ENCODE measurements around the gene BST1. TPM values are rescaled to one million over a fixed set of nuclear protein-coding genes. Genes with fewer than 3 reads are reported as not detected.

BST1 gene
- total and polyA plus RNA-seq, 2 experiments from 2014 or later = 0.99 to 1.8 TPM

DNA sequence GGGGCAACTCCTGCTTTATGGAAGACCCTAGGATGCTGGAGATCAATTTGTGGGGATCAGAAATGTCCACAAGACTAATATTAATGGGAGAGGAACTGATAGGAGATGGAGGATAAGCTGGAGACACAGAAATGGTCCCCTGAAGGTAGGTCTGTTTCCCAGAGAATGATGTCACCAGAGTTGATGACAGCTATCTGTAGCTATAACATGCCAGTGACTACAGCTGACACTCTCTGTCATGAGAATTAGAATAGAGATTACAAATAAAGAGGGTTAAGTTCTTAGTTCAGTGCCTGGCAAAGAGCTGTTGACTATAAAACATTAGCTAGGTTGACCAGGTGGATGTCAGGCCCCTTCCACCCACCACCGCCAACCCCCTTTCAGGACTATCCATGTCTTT is 9.3 kb downstream of the BST1 start:
- H3K79me2 ChIP-seq (replicated peaks; ENCODE audit: insufficient read depth) = no peaks in the 10 kb centered on the region
- Mint-ChIP-seq H3K36me3 (ENCODE audit: low read depth) (no peaks in the 10 kb centered on the region), H3K4me3 (no peak overlapping the region), H3K27me3 (ENCODE audit: insufficient read depth, low read depth, poor library complexity) (peaks cover 2% of the 10 kb centered on the region), H3K27ac (no peak overlapping the region), H3K9me3 (no peaks in the 10 kb centered on the region), H3K4me1 (peaks cover 8% of the 10 kb centered on the region; the same call in 2 of the 3 replicates)
- ATAC-seq = no peak
- DNase-seq (ENCODE audit: low spot score) = no peak
- H3K27ac ChIP-seq (ENCODE audit: low read depth) = no peak overlapping the region
- H3F3A ChIP-seq (replicated peaks; ENCODE audit: low read depth) = no peaks in the 10 kb centered on the region
- H3K4me1 ChIP-seq (ENCODE audit: insufficient read depth) = no peaks in the 10 kb centered on the region
- no peak overlapping the region for H3K4me3 ChIP-seq
- H2AFZ ChIP-seq = no peak overlapping the region
- no peak for TF ChIP-seq NANOG (IDR thresholded peaks at IDR 0.05; ENCODE audit: borderline replicate concordance)
- TF ChIP-seq EZH2phosphoT487 (IDR thresholded peaks at IDR 0.05; ENCODE audit: unreplicated experiment) = no peak
- H3K36me3 ChIP-seq (ENCODE audit: insufficient read depth) = no peaks in the 10 kb centered on the region
- H3K4me2 ChIP-seq = no peak overlapping the region
- H3K27me3 ChIP-seq (ENCODE audit: insufficient read depth) = no peaks in the 10 kb centered on the region
- no peaks in the 10 kb centered on the region for H3K9me2 ChIP-seq (ENCODE audit: insufficient read depth)
- H4K20me1 ChIP-seq (replicated peaks; ENCODE audit: insufficient read depth) = no peaks in the 10 kb centered on the region

DNA sequence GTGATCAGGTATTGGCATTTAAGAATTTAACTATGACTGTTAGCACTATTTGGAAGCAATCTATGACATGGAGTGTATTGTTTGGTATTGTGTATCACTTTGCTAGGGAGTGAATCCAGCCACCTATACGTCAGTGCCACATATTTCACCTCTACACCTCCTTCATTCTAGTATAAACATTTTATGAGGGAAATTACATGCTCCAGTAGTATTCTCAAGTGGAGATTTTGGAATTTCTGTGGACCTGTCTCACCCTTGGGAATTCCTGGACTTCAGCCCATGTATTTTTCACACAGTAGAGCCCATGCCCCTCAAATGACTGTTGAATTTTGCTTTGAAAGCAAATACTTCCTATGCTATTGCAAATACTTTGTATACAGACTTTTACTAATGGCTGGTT is 11.3 kb downstream of the BST1 start:
- no peak overlapping the region for H3K4me2 ChIP-seq
- no peak overlapping the region for H3K27ac ChIP-seq (ENCODE audit: low read depth)
- TF ChIP-seq, protein P1, sequence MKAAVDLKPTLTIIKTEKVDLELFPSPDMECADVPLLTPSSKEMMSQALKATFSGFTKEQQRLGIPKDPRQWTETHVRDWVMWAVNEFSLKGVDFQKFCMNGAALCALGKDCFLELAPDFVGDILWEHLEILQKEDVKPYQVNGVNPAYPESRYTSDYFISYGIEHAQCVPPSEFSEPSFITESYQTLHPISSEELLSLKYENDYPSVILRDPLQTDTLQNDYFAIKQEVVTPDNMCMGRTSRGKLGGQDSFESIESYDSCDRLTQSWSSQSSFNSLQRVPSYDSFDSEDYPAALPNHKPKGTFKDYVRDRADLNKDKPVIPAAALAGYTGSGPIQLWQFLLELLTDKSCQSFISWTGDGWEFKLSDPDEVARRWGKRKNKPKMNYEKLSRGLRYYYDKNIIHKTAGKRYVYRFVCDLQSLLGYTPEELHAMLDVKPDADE (IDR thresholded peaks at IDR 0.05) = no peak
- TF ChIP-seq ZNF114 (CRISPR knock-in tag; IDR thresholded peaks at IDR 0.05) (no peak), EZH2 (IDR thresholded peaks at IDR 0.05; ENCODE audit: low read depth, unreplicated experiment) (no peak), ZNF462 (CRISPR knock-in tag; IDR thresholded peaks at IDR 0.05) (no peak), CREB1 (CRISPR knock-in tag; IDR thresholded peaks at IDR 0.05; ENCODE audit: low read depth) (no peak), EZH2phosphoT487 (IDR thresholded peaks at IDR 0.05; ENCODE audit: unreplicated experiment) (no peak), ZNF331 (CRISPR knock-in tag; IDR thresholded peaks at IDR 0.05; ENCODE audit: low read depth) (no peak), JUNB (IDR thresholded peaks at IDR 0.05; ENCODE audit: unreplicated experiment) (no peak), POLR2AphosphoS5 (IDR thresholded peaks at IDR 0.05; ENCODE audit: low read depth) (no peak), NANOG (IDR thresholded peaks at IDR 0.05; ENCODE audit: borderline replicate concordance) (no peak), STAT1 (IDR thresholded peaks at IDR 0.05; ENCODE audit: unreplicated experiment) (no peak)
- TF ChIP-seq, protein P2, sequence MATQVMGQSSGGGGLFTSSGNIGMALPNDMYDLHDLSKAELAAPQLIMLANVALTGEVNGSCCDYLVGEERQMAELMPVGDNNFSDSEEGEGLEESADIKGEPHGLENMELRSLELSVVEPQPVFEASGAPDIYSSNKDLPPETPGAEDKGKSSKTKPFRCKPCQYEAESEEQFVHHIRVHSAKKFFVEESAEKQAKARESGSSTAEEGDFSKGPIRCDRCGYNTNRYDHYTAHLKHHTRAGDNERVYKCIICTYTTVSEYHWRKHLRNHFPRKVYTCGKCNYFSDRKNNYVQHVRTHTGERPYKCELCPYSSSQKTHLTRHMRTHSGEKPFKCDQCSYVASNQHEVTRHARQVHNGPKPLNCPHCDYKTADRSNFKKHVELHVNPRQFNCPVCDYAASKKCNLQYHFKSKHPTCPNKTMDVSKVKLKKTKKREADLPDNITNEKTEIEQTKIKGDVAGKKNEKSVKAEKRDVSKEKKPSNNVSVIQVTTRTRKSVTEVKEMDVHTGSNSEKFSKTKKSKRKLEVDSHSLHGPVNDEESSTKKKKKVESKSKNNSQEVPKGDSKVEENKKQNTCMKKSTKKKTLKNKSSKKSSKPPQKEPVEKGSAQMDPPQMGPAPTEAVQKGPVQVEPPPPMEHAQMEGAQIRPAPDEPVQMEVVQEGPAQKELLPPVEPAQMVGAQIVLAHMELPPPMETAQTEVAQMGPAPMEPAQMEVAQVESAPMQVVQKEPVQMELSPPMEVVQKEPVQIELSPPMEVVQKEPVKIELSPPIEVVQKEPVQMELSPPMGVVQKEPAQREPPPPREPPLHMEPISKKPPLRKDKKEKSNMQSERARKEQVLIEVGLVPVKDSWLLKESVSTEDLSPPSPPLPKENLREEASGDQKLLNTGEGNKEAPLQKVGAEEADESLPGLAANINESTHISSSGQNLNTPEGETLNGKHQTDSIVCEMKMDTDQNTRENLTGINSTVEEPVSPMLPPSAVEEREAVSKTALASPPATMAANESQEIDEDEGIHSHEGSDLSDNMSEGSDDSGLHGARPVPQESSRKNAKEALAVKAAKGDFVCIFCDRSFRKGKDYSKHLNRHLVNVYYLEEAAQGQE (IDR thresholded peaks at IDR 0.05; ENCODE audit: unreplicated experiment) = no peak

More for the DNA sequence above, 11.3 kb downstream of the BST1 start:
- ATAC-seq = no peak
- Mint-ChIP-seq H3K9me3 (no peaks in the 10 kb centered on the region), H3K4me1 (peaks cover 8% of the 10 kb centered on the region; the same call in 2 of the 3 replicates), H3K4me3 (no peak overlapping the region), H3K36me3 (ENCODE audit: low read depth) (no peaks in the 10 kb centered on the region), H3K27me3 (ENCODE audit: insufficient read depth, low read depth, poor library complexity) (no peaks in the 10 kb centered on the region), H3K27ac (no peak overlapping the region)
- Histone ChIP-seq H3K36me3 (ENCODE audit: insufficient read depth) (no peaks in the 10 kb centered on the region), H3K27me3 (ENCODE audit: insufficient read depth) (no peaks in the 10 kb centered on the region), H3K4me1 (ENCODE audit: insufficient read depth) (no peaks in the 10 kb centered on the region), H2AFZ (no peak overlapping the region), H4K20me1 (replicated peaks; ENCODE audit: insufficient read depth) (no peaks in the 10 kb centered on the region), H3F3A (replicated peaks; ENCODE audit: low read depth) (no peaks in the 10 kb centered on the region), H3K79me2 (replicated peaks; ENCODE audit: insufficient read depth) (no peaks in the 10 kb centered on the region), H3K4me3 (no peak overlapping the region), H3K9me2 (ENCODE audit: insufficient read depth) (no peaks in the 10 kb centered on the region)
- DNase-seq (ENCODE audit: low spot score) = no peak

Measured in GM23338 (cell line).